AG09309 (cell line): Measurements from ENCODE around the gene TM2D1.
A peak's percentile ranks its signal among the peaks of the same experiment; 100 is the strongest.

ENCODE experiments used
- DNase-seq: peaks from one replicate; pipeline ENCODE4 v3.0.0-alpha.2; 2010; ENCODE audit warnings: low read depth
- H3K4me3 ChIP-seq: 2 replicates; pipeline ENCODE4 v1.5.1; 2011; ENCODE audit warnings: mild to moderate bottlenecking, low read depth, low read length, moderate library complexity; ENCODE audit not compliant: control insufficient read depth
- TF ChIP-seq, protein P1 (sequence below): IDR thresholded peaks from 2 replicates; pipeline ENCODE4 v1.5.1; 2011; ENCODE audit warnings: mild to moderate bottlenecking, low read depth, low read length, inconsistent platforms; ENCODE audit not compliant: insufficient read depth, control insufficient read depth; ENCODE audit errors: missing control alignments

Gene TM2D1

DNA sequence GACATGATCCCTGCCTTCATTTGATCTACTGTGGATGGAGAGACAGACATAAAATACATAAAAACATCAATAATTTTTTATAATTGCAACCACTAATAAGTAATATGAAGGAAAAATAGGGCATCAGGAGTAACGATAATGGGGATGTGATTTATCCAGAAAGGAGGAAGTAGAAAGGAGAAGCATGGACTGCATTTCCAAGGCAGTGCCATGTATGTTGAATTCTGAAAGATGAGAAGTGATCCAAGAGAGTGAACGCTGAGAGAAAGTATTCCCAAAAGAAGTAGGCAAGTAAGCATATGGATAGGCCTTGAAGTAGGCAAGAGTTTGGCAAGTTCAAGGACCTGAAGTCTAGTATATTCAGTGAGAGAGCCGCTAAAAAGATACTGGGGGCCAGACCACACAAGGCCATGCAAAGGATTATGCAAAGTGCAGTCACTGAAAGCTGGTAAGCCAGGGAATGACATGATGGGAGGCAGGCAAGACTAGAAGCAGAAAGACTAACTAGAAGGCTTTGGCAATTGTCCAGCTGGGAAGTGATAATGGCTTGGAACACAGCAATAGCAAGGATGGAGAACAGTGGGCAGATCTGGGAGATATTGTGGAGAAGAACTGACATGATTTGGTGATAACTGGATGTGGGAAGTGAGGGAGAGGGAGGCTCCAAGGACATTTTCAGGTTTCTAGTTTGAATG is 85.9 kb downstream of the TM2D1 start:
- TF ChIP-seq, protein P1, sequence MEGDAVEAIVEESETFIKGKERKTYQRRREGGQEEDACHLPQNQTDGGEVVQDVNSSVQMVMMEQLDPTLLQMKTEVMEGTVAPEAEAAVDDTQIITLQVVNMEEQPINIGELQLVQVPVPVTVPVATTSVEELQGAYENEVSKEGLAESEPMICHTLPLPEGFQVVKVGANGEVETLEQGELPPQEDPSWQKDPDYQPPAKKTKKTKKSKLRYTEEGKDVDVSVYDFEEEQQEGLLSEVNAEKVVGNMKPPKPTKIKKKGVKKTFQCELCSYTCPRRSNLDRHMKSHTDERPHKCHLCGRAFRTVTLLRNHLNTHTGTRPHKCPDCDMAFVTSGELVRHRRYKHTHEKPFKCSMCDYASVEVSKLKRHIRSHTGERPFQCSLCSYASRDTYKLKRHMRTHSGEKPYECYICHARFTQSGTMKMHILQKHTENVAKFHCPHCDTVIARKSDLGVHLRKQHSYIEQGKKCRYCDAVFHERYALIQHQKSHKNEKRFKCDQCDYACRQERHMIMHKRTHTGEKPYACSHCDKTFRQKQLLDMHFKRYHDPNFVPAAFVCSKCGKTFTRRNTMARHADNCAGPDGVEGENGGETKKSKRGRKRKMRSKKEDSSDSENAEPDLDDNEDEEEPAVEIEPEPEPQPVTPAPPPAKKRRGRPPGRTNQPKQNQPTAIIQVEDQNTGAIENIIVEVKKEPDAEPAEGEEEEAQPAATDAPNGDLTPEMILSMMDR: no peak
- H3K4me3 ChIP-seq: no peak overlapping the region
- DNase-seq: no peak

DNA sequence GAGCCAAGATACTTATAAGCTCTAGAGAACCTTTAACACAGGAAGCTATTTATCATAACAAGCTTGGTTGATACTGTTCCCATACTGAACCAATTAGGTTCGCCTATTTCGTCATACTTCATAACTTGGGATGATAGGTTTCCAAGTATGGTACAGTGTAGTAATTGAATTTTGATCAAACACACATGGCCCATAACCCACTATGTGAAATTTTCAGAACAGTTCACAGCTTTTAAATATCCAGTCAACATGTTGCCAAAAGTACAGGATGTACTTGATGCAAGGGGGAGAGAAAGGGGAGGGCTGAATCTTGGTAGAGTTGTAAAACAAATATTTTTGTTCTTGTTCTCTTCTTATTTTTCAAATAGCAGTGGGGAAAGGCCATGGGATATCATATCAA is 86.6 kb downstream of the TM2D1 start:
- no peak overlapping the region for H3K4me3 ChIP-seq
- DNase-seq: peak; percentile 79
- TF ChIP-seq, protein P1: no peak

DNA sequence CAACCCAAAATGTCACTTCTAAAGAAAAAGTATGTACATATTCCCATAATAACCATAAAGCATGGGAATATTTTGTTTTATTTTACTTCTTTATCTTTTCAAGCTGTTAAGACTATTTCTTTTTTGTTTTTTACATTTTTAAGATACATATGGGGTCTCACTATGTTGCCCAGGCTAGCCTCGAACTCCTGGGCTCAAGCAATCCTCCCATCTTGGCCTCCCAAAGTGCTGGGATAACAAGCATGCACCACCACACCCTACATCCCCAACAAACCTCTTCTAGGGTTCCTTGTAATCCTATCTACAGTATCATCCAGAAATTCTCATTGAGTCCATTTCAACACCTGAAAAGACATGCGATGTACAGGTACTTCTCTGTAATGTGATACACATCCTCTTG is 87.5 kb downstream of the TM2D1 start:
- no peak overlapping the region for H3K4me3 ChIP-seq
- TF ChIP-seq, protein P1: no peak
- DNase-seq: no peak

DNA sequence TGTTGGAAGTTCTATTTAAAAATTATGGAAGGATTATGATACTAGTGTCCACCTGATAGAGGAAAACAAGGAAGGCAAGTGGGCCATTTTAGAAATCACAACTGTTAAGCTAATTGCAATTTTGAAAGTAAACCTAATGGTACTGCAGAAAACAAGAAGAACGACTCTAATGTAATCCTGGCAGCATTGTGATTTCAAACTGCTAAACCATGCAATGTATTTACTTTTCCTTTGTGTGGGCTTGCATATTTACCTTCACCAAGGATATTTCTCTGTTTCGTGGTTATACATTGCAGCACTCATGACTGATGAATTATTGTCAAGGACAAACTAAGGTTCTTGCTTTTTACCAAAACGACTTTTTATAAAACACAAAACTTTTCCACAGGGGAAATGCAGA is 88.1 kb downstream of the TM2D1 start:
- no peak for DNase-seq
- H3K4me3 ChIP-seq: no peak overlapping the region
- TF ChIP-seq, protein P1: no peak

DNA sequence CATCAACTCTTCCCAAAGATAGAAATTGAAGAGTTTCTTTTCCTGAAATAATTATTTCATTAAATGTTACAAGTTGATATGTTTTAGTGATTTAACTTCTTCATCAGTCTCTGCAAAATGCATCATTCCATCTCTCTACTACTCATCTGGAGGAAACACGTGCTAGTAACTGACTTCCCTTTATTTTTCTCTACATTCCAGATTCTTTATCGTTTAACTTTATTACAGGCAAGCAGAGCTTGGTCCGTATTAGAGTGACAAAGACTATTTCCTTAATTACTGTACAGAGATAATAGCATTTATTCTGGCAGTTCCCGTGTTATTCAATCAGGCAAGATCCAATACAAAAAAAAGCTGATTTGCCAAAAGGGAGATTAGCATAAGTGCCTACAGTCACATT is 88.6 kb downstream of the TM2D1 start:
- no peak overlapping the region for H3K4me3 ChIP-seq
- DNase-seq: no peak
- TF ChIP-seq, protein P1: no peak

DNA sequence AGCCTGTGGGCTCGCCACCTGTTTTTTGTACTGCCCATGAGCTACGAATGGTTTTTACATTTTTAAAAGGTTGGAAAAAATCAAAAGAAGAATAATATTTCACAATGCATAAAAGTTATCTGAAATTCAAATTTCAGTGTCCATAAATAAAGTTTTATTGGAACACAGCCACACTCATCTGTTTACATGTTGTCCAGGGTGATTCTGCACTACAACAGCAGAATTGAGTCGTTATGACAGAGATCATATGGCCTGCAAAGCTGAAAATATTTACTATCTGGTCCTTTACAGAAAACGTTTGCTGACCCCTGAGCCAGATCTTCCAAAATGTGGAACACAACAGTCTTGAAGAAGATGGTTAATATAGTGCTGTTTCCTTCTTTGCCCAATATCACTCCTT is 89.4 kb downstream of the TM2D1 start:
- TF ChIP-seq, protein P1: no peak
- no peak overlapping the region for H3K4me3 ChIP-seq
- no peak for DNase-seq

DNA sequence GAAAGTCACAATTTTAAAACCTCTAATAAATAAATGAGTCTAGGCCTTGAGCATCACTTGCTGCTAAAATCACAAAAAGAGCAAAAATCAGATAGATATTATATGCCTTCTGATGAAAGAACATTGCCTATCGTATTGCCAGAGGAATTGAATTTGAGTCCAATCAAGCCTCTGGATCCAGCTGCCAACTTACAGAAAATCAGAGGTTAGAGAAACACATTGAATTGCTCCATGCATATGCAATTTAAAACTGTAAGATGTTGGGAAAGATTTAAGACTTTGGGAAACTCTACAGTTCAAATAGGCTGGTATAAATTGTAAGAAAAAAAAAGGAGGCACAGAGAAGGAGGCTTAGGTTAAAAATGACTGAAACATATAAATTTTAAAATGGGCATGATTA is 93.5 kb downstream of the TM2D1 start:
- H3K4me3 ChIP-seq: no peak overlapping the region
- DNase-seq: no peak
- TF ChIP-seq, protein P1: no peak
